Liver (tissue), 3 donors: Measurements from ENCODE around the gene BZW2.

ENCODE experiments used
- CTCF ChIP-seq: fragments of 150-350 bp; IDR thresholded peaks from 2 replicates; pipeline ENCODE4 v1.5.1; 2017; ENCODE audit warnings: improper control_type of control experiment, low read depth, low read length; ENCODE audit not compliant: missing input control
- JUND ChIP-seq, 2 donors: IDR thresholded peaks; 2 replicates each; pipeline ENCODE4 v1.6.1; 2016; ENCODE audit warnings: antibody characterized with exemption in 2 of 2
- RAD21 ChIP-seq, 2 donors: IDR thresholded peaks; 2 replicates each; pipeline ENCODE4 v1.6.1; 2016; ENCODE audit warnings: antibody characterized with exemption in 2 of 2, mild to moderate bottlenecking in 2 of 2
- TAF1 ChIP-seq: conservative IDR thresholded peaks from 2 replicates; pipeline ENCODE4 v1.6.1; 2016; ENCODE audit warnings: antibody characterized with exemption, mild to moderate bottlenecking
- donor health status: healthy.
- donor health status: healthy.

GRCh38 chr7:16728811-16729210 lies 82.8 kb downstream of the BZW2 start:
- TF ChIP-seq JUND (IDR thresholded peaks at IDR 0.05), result no peak
- TF ChIP-seq CTCF, result no peak
- TF ChIP-seq TAF1, result no peak
- no peak for TF ChIP-seq RAD21 (IDR thresholded peaks at IDR 0.05)
